Stimulated activated CD4-positive, alpha-beta T cell treated with anti-CD3 and anti-CD28 coated beads, Interleukin-15, amount 100 ng/mL, for 24 hours (primary cell): ENCODE results near the gene PARP1.

Experiments
- DNase-seq: peaks from one replicate; pipeline ENCODE4 v3.0.0-alpha.2; 2020

The PARP1 gene

DNA sequence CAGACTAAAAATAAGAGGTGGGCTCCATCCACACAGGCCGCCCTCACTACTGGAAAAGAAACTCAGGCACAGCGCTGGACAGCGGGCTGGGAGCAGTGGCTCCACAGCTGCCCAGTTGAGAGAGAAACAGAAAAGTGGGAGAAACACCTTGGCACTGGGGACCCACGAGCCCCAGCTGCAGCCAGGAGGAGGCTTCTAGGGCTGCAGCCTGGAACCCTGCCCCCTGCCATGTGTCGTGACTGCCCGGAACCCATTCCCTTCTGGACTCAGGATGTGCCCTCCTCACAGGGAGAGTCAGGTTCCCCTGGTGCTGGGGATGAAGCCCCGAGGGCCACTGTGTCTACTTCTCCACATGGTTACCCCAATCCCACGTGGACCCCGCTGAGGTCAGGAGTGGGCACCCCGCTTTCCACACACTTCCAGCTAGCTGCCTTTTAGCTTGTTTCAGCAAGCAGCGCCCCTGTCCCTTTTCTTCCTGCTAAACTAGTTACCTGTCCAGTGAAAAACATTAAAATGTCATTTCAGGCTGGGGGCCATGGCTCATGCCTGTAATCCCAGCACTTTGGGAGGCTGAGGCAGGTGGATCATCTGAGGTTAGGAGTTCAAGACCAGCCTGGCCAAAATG lies 35.9 kb downstream of the PARP1 start:
- DNase-seq = no peak

DNA sequence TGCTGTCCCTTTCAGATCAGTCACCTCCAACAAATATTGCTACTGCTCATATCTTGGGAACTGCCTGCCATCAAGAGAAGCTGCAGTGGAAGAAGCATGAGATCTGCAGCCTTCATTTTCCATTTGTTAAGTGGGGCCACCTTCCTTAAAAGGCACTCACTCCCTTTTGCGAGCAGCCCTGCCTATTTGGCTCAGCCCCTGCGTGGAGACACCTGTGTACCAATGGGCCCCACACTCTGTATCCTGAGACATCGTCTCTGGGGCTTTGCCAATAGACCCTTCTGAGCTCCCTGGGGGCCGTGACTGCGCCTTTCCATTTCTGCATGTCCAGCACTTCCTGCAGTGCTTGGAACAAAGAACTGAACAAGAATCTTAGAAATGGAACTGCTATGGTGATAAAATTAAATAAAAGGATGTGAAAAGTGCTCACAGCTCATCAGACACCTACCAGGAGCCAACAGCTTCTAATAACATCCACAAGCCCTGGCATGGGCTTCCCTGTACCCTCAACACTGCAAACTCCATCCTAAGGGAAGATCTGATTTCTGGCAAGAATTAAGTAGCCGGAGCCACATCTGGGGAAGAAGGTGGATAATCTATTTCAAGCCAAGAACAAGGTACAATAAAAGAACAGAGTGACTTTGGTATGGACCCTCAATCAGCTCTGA lies 36.7 kb downstream of the PARP1 start:
- DNase-seq = no peak

DNA sequence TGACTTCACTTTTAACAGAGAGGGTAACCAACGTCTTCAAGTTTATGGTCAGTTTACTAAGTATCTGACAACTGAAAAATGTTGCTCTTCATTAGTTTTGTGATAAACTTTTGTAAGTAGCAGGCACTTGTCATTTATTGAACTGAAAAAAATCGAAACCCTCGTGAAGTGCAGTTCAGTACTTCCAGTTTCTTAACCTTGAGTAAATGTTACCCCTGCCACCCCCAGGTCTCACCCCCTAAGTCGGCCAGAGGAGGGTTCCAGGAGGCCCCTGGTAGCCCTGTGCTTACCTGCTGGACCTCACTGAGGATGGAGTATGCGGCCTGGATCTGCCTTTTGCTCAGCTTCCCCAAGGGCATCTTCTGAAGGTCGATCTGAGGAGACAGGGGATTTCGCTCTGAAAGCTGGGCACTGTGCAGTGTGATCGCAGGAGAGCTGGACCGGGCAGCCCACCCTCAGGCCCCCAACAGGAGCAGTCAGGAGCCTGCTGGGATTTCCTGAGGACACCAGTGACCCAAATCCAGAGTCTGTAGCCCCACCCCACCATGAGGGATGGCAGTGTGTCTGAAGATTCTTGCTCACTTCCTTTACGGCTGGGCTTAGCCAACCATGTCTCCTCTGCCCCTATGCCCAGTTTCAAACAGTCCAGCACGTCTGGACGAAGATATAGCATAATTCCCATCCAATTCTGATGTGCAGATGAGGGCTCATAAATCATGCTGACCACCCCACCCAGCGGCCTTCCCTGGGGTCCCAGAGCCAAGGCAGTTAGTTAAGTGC lies 37.6 kb downstream of the PARP1 start:
- DNase-seq = no peak

DNA sequence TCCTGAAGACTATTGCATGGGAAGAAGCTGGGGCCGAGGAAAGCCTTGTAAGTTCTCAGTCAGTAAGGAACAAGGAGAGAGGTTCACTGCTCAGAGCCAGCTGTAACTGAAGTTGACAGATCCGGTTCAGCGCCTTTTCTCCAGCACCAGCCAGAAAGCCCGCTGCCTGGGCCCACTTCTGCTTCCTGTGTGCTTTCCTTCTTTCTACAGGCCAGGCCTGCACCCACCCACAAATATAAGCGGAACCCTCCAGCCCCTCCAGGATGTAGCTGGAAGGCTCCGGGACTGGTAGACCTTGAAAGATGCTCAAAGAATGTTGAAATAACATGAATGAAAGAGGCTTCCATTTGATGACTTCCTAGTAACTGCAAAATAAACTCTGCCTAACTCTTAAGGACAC lies 38.8 kb downstream of the PARP1 start:
- DNase-seq = no peak

DNA sequence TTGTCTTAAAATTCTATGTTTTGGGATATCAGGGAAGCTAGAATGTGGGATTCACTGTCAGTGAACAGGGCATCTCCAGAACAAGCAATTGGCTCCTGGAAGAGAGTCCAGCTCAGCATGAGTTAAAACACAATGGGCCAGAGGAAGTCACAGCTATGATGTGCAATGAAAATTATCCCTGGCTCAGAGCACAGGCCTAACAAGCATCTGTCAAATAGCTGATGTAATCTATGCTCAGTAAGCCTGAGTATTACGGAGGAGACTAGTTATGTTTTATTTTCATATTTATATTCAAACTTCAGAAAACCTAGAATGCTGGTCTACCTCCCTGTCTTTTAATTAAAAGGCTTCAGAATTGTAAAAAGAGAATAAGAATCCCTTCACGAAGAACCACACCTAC lies 41.6 kb downstream of the PARP1 start:
- DNase-seq = no peak

DNA sequence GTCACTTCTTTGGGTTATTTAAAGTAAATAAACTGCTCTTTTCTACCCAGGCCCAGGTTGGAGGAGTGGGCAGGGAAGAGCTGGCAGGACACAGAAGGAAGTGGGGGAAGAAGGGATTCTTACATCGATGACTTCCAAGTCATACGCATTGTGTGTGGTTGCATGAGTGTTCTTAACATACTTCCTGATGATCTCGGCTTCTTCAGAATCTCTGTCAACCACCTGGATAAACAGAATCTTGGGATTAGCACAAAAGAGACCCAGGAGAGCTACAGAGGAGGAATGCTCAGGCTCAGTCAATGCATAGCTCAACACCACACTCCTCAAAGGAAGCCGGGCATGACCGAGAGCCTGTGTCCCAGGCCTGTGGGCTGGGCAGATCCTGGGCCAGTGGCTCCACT lies 42.1 kb downstream of the PARP1 start:
- no peak for DNase-seq

DNA sequence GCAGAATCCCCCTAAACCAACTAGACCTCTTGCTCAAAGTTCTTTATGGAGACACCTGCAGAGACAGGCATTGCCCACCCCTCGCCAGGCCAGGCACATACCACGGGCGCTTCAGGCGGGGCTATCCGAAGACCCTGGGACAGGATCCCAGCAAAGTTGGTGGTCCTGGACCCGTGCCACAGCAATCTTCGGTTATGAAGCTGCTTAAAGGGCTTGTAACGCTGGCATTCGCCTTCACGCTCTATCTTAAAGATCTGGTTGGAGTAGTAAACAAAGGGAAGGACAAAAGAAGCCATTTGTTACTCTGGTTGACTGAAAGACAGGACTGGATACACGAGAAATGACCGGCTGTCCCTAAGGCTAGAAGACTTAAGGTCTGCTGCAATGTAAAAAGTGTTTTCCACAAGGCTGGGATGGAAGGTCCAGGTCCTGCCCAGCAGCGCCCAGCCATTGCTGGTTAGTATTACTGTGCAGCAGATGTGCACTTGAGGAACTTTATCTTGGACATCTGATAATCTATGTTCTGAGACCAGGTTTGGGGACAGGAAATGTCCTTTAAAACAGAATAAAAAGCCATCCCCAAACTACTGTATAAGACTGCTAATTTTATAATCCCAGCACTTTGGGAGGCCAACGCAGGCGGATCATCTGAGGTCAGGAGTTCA lies 42.9 kb downstream of the PARP1 start:
- no peak for DNase-seq

DNA sequence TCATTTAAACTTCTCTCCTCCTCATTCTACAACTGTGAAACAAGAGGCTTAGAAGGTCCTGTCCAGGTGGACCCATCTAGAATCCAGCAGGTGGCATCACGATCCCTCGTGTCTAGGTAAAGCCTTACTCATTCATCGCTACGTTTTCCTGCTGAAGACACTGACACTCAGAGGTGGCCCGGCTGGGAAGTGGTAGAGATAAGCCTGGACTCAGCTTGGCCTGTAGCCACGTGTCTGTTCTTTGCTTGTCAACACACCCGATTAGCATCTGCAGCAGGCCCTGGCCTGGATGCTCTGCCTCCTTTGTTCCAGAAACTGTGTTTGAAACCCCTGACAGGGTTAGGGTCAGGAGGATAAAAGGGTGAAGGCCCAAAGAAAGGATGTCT lies 43.4 kb downstream of the PARP1 start:
- no peak for DNase-seq

DNA sequence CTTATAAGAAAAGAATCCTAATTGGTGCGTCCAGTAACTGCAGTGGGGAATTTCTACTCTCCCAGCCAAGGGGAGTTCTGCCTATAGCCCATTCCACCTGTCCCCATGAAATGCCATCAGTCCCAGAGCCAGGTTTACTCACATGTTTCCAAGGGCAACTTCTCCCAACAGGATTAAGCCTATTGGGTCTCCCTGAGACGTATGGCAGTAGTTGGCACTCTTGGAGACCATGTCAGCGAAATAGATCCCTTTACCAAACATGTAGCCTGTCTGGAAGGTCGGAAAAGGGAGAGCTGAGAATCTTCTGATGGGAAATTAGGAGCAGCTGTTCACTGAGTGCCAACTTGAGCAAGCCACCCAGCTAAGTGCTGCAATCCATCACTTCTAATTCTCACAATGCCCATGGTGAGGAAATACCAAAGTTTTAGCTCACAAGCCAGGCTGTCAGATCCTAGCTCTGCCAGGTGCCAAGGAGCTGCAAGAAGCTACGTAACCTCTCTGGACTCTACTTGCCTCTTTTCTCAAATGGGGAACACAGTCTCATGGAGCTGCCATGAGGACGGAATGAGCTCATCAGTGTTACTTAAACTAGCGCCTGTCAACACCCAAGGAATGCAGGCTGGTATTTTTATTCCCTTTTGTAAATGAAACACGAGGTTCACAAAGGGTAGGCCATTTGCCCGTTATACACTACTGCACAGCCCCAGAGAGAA lies 43.9 kb downstream of the PARP1 start:
- DNase-seq = no peak

DNA sequence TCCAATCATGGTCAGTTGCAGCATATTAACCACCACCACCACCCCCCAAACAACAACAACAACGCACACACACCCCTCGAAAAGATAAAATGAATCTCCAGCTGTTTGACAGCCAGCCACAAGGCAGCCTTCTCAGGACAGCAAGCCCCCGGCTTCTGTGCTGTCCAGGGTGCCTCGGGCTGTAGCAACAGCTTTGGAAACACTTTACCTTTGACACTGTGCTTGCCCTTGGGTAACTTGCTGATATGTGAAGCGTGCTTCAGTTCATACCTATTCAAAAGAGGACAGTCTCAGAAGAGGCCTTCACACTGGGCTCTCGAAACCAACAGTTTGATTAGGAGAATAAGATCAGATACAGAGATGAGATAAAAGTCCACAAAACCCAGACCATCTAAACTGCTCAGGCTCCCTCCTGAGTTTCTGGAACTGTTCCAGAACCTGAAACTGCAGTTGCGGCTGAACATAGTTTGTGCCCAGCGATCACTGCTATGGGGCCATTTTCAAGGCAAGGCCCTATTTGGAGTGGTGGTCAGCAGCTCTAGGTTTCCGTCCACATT lies 44.9 kb downstream of the PARP1 start:
- no peak for DNase-seq

DNA sequence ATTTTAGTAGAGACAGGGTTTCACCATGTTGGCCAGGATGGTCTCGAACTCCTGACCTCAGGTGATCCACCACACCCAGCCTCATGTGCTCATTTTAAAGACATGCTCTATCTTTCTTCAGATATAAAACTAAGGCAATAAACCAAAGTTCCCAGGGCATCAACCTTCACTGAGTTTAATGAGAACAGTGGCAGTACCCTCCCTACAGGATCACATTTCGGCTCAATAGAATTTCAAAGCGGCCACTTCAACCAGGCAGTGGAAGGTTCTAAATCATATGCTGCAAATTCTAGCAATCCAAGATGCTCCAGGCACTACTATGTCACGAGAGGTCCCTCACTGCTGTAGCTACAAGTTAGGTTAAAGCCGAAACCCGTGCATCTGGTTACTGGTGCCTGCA lies 45.5 kb downstream of the PARP1 start:
- DNase-seq = no peak

DNA sequence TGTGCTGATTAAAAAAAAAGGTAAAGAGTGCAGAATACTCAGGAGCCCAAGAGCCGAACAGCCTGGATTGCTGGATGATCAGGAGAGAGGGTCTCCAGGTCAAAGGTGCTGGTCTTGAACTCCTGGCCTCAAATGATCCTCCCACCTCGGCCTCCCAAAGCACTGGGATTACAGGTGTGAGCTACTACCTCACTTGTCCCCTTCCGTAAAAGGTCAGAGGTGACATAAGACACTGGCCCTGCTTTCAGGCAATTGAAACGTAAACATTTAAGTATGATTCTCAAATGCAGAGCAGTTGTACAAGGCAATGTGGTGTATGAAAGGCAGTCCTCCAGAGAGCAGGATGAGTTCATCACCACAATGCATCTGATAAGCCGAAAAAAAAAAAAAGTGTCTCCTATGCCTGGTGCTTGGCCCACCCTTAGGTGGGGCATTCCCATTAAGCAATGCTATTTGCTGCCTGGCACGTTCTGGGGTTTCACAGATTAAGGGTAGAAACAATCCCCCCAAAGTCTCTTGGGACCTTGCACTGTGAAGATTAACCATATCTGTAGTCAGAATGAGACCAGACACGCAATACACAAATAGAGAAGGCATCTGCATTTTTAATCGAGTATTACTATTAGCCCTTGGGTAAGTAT lies 47.7 kb downstream of the PARP1 start:
- DNase-seq = no peak

DNA sequence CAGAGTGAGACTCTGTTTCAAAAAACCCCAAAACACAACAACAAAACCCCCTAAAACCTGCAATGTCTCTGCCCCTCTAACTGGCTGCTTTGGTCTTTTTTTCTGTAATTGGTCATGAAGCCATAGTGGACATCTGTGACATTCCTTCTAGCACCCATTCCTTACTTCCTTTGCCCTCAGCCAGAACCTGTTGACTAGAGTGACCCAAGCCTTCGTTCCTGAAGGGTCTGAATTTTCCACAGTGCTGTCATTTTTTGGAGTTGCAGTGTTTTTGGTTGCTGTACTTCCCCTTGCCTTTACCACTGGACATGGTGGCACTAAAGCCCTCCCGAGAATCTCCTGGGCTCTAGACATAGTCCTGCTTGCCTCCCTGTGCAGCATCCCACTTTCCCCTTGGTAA lies 50.5 kb downstream of the PARP1 start:
- DNase-seq = no peak

DNA sequence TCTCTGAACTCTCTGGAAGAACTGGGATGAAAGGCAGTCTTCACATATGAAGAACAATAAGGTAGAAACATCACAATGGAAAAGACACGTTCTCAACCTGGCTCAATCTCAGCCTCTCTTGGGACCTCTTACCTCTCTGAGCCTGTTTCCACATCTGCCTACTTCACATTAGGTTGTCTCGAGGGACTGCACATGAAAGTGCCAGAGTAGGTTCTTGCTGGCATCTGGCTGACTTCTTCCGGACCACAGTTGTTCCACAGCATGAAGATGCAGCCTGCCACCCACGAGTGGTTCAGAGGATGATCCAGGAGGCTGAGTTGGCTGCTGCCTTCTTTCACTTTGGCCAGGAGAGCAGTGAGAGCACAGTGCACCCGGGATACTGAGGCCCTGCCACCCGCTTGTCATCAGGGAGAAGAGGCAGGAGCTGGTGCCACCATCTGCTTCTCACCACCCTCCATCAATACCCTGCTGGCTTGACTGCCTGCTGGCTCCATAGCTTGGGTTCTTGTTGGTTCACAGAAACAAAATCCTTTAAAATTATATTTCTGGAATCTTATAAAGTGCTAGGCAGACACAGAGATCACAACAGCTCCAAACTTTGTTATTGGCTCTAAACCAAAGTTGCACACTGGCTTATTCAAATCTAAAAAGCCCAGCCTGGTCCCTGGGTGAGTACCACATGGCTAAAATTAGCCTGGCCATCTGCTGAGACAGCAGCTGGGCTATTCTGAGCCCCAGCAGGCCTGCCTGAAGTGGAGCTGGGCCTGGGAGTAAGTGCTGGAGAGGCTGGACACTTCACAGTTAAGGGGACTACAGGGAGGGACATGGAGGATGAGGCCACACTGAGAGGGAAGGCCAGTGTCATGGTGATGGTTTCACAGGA lies 52.0 kb downstream of the PARP1 start:
- DNase-seq = no peak

DNA sequence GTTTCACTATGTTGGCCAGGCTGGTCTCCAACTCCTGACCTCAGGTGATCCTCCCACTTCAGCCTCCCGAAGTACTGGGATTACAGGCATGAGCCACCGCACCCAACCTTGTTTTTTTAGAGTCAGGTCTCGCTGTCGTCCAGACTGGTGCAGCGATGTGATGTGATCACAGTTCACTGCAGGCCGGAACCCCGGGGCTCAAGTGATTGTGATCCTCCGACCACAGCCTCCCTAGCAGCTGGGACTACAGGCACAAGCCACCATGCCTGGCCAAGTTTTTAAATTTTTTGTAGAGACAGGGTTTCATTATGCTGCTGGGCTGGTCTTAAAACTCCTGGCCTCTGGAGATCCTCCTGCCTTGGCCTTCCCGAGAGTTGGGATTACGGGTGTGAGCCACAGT lies 52.9 kb downstream of the PARP1 start:
- DNase-seq = no peak

DNA sequence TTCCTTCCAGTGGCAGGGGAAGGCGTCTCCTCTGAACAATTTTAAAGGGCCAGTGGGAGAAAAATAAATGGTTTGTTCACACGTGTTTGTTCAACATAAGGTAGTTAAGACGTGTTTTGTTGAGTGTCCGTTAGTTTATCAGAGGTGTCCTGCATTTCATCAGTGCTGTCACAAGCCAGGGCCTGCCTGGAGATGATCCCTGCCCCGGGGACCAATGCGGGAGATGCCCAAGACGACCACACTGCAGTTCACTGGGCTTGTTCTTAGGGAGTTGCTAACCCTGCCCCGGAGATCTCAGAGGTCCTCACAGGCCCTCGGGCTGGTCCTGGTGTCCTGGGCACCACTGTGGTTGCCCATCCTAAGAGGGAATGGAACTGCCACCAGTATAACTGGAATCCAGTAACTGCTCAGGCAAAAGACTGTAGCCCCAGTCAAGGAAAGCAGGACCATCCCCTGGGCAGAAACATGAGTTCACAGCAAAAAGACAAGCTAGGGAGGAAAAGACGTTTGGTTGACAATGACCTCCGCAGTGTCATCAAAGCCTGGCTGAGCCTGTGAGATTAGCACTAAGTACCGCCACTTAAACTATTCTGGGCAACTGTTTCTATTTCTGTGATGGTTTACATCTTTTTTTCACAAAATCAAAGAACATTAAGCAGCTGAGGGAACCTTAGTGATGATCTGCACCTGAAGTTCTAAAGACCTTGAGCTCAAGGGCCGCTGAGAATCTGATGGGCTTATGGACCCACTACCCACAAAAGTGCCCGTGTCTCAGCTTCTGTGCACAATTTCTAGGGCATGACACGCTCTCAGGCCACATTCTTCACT lies 54.0 kb downstream of the PARP1 start:
- no peak for DNase-seq

DNA sequence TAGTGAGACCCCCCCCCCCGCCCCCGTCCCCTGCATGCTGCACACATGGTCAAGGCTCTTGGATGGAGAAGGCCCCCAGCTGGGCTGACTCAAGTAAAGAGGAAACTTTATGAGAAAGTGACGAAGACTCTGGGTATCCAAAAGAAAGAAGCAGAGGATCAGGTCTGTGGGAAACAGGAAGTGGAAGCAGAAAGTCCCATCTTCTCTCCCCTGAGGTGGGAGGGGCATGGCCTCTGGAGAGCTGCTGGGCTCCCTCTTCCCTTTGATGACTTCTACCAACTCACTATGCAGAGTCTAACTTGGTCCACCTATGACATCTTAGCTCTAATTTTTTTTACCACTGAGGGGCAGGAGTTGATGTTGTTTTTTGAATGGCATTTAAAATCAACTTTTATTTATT lies 56.2 kb downstream of the PARP1 start:
- no peak for DNase-seq

DNA sequence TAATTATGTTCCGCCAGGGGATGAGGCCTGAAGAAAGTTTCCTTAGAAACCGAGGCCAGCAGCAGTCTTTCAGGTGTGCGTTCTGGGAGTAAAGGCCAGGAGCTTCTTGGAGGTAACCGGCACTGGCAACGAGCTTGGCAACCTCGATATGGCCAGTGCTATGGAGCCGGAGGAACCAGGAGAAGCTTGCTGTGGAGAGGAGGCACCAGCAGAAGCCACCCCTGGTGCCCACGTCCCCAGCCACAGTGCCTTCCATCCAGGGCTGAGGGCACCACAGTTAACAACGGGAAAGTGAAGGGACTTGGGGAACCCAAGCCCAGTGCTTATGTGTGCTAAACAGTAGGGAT lies 57.4 kb downstream of the PARP1 start:
- no peak for DNase-seq

DNA sequence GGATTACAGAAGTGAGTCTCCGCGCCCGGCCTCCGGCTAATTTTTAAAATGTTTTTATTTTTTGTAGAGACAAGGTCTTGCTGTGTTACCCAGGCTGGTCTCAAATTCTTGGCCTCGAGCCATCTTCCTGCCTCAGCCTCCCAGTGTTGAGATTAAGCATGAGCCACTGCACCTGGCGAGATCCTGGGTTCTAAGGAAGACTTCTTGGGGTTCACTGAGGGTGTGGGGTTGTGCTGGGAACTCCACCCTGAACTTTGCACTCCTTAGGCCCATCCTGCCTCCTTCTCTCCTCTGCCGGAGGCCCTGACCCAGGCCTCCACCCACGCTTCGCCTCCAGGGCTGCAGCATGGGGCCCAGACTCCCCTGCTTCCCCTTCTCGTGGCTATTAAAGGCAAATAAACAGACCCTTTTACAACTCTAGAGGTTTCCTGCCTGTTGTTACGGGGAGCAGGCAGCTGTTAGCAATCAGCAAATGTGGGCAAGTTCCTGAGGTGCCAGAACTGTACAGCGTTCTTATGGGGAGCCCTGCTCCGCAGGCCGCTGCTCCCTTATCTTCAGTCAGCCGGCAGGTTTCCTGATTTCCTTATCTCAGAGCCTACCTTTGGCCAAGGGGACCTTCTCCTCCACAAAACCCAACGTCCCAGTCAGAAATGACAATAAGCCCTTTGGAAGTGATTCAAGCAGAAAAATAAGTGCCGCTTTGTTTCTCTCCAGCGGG lies 57.9 kb downstream of the PARP1 start:
- DNase-seq = no peak

DNA sequence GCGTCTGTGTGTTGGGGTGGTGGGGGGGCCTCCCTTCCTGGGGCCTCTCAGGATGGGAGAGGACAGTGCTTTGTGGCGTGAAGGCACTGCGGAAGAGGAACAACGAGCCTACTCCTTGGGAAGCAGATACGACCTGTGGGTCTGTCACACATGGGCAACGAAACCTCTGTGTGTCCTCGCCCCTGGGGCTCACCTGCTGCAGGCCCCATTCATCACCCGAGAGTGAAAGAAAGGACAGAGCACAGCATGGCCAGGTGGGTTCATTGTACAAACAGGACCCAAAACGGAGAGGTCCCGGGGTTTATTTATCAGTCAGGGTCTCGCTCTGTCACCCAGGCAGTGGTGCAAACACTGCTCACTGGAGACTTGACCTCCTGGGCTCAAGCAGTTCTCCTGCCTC lies 58.8 kb downstream of the PARP1 start:
- DNase-seq = no peak
